H1 (cell line): ENCODE data around the gene CLDND1.

Source experiments
- CHD1 ChIP-seq: IDR thresholded peaks from 2 replicates; pipeline ENCODE4 v1.6.1; 2012; ENCODE audit warnings: low read depth, low read length, improper control_type of control experiment
- CREB1 ChIP-seq: IDR thresholded peaks from 2 replicates; pipeline ENCODE4 v1.6.1; 2012; ENCODE audit warnings: inconsistent platforms
- CTCF ChIP-seq, 3 experiments: IDR thresholded peaks; 1 replicate in 2 of 3; 2 replicates in 1 of 3; pipeline versions ENCODE4 v1.5.1 to v1.6.1; 2011; ENCODE audit warnings: low read length in 3 of 3, mild to moderate bottlenecking in 3 of 3, inconsistent platforms in 2 of 3, low read depth in 1 of 3, moderate library complexity in 1 of 3; ENCODE audit not compliant: insufficient read depth in 1 of 3; ENCODE audit errors: control extremely low read depth in 1 of 3
- EGR1 ChIP-seq: IDR thresholded peaks from 2 replicates; pipeline ENCODE4 v1.6.1; 2011; ENCODE audit warnings: low read depth, low read length, borderline replicate concordance
- EP300 ChIP-seq, 2 experiments: IDR thresholded peaks; 1 replicate in 1 of 2; 2 replicates in 1 of 2; pipeline ENCODE4 v1.6.1; 2011 to 2012; ENCODE audit warnings: low read depth in 2 of 2, low read length in 2 of 2, mild to moderate bottlenecking in 2 of 2, borderline replicate concordance in 1 of 2, inconsistent platforms in 1 of 2, moderate library complexity in 1 of 2
- GABPA ChIP-seq: IDR thresholded peaks from 2 replicates; pipeline ENCODE4 v1.6.1; 2011; ENCODE audit warnings: mild to moderate bottlenecking, low read length, moderate library complexity, borderline replicate concordance; ENCODE audit not compliant: insufficient read depth
- GTF2F1 ChIP-seq: IDR thresholded peaks from 2 replicates; pipeline ENCODE4 v1.6.1; 2012; ENCODE audit warnings: low read depth, low read length, improper control_type of control experiment, borderline replicate concordance
- KDM1A ChIP-seq: fragments of 200-600, 300-600 bp; sonication (generic); IDR thresholded peaks from 2 replicates; pipeline ENCODE4 v1.7.1; 2016; ENCODE audit warnings: mild to moderate bottlenecking, low read length, borderline replicate concordance
- NRF1 ChIP-seq: IDR thresholded peaks from 2 replicates; pipeline ENCODE4 v1.6.1; 2011; ENCODE audit warnings: mild to moderate bottlenecking, low read depth, low read length, improper control_type of control experiment
- POLR2A ChIP-seq, 2 experiments: IDR thresholded peaks; 1 replicate in 1 of 2; 2 replicates in 1 of 2; pipeline ENCODE4 v1.6.1; 2011; ENCODE audit warnings: low read depth in 2 of 2, low read length in 2 of 2, mild to moderate bottlenecking in 2 of 2; ENCODE audit errors: control extremely low read depth in 1 of 2
- RAD21 ChIP-seq, 2 experiments: IDR thresholded peaks in 1 of 2; conservative IDR thresholded peaks in 1 of 2; 2 replicates each; pipeline ENCODE4 v1.6.1; 2011; ENCODE audit warnings: low read depth in 2 of 2, low read length in 2 of 2, improper control_type of control experiment in 1 of 2, inconsistent platforms in 1 of 2, mild to moderate bottlenecking in 1 of 2, moderate library complexity in 1 of 2
- SIX5 ChIP-seq: IDR thresholded peaks from 2 replicates; pipeline ENCODE4 v1.6.1; 2011; ENCODE audit warnings: mild to moderate bottlenecking, low read depth, low read length
- TEAD4 ChIP-seq: IDR thresholded peaks from 2 replicates; pipeline ENCODE4 v1.6.1; 2012; ENCODE audit warnings: low read depth, low read length, inconsistent platforms, mixed read lengths
- USF2 ChIP-seq: IDR thresholded peaks from 2 replicates; pipeline ENCODE4 v1.6.1; 2011; ENCODE audit warnings: low read length, improper control_type of control experiment

- no peak for TF ChIP-seq KDM1A
- TF ChIP-seq NRF1, result no peak
- no peak for TF ChIP-seq GTF2F1
- TF ChIP-seq CREB1, result no peak
- TF ChIP-seq SIX5, result no peak
- no peak for TF ChIP-seq CTCF (IDR thresholded peaks at IDR 0.05; ENCODE audit: control extremely low read depth in 1 of 3, insufficient read depth in 1 of 3, low read depth in 1 of 3, low read length in 3 of 3)
- TF ChIP-seq EP300 (IDR thresholded peaks at IDR 0.05; ENCODE audit: borderline replicate concordance in 1 of 2, low read depth in 2 of 2, low read length in 2 of 2), result no peak
- no peak for TF ChIP-seq CHD1
- TF ChIP-seq POLR2A (IDR thresholded peaks at IDR 0.05; ENCODE audit: control extremely low read depth in 1 of 2, low read depth in 2 of 2, low read length in 2 of 2), result no peak
- no peak for TF ChIP-seq RAD21 (IDR thresholded peaks at IDR 0.05 in 1 of 2, conservative IDR thresholded peaks at IDR 0.05 in 1 of 2; ENCODE audit: low read depth in 2 of 2, low read length in 2 of 2)
- no peak for TF ChIP-seq EGR1
- TF ChIP-seq TEAD4, result no peak
- TF ChIP-seq USF2, result no peak
- no peak for TF ChIP-seq GABPA
Observed at GRCh38 chr3:98550833-98551232, 28.1 kb upstream of the CLDND1 start.
